HepG2 (cell line): Measurements from ENCODE around the gene PDS5B. TPM values are rescaled to one million over a fixed set of nuclear protein-coding genes. Genes with fewer than 3 reads are reported as not detected.

Experiments used
- ATAC-seq: fragments of 200-7000 bp; cut with Tn5 transposase; 3 replicates; pipeline ENCODE4 v1.9.1; 2020; ENCODE audit warnings: mild to moderate bottlenecking, moderate library complexity
- BruUV-seq: library from RNA; stranded (reverse); fragments of 400-500 nt; replicated peaks from 2 replicates; lab custom pipeline; 2021; lab: Mats Ljungman, UMichigan
- CTCF ChIA-PET: fragments of 300-600 bp; formaldehyde crosslinking; extraction: SDS; loops from one replicate; lab custom pipeline; 2021; ENCODE audit warnings: low total read pairs, inconsistent platforms, low intra/inter-chr PET ratio; lab: Yijun Ruan, JAX
- POLR2A ChIA-PET: fragments of 350-600 bp; sonication (Branson Sonifier 250); formaldehyde crosslinking; loops from one replicate; lab custom pipeline; 2020; ENCODE audit warnings: antibody characterized with exemption, inconsistent platforms; lab: Yijun Ruan, JAX
- DNase-seq: peaks from one replicate; pipeline ENCODE4 v3.0.0-alpha.2; 2015; ENCODE audit warnings: low spot score
- FAIRE-seq: peaks from 3 replicates; lab custom pipeline; 2011; peaks lifted over from hg19 to GRCh38; lab: Jason Lieb, UNC
- H2AFZ ChIP-seq: one replicate; pipeline ENCODE4 v1.6.1; 2011; ENCODE audit warnings: low read length, inconsistent platforms
- H3K27ac ChIP-seq: fragments of 300-600 bp; 3 replicates; pipeline ENCODE4 v1.8.0; 2011; ENCODE audit warnings: mixed run types, mild to moderate bottlenecking, mixed read lengths, low read length, inconsistent platforms; ENCODE audit not compliant: insufficient read depth; ENCODE audit errors: extremely low read length
- H3K27me3 ChIP-seq, 2 experiments: fragments of 200-600 bp in 1 of 2; 2 replicates in 1 of 2; 3 replicates in 1 of 2; pipeline versions ENCODE4 v1.6.0 to v1.8.0; 2011; ENCODE audit warnings: low read length in 2 of 2, mild to moderate bottlenecking in 2 of 2, moderate library complexity in 2 of 2, inconsistent platforms in 1 of 2; ENCODE audit not compliant: insufficient read depth in 2 of 2, control insufficient read depth in 1 of 2
- H3K36me3 ChIP-seq, 2 experiments: fragments of 200-600 bp in 1 of 2; replicated peaks in 1 of 2; 2 replicates in 1 of 2; 3 replicates in 1 of 2; pipeline versions ENCODE4 v1.5.1 to v1.8.0; 2011; ENCODE audit warnings: low read length in 2 of 2, inconsistent platforms in 1 of 2; ENCODE audit not compliant: insufficient read depth in 2 of 2, control insufficient read depth in 1 of 2
- H3K4me1 ChIP-seq: 2 replicates; pipeline ENCODE4 v1.5.1; 2012; ENCODE audit warnings: low read length, inconsistent platforms; ENCODE audit not compliant: insufficient read depth
- H3K4me2 ChIP-seq: 2 replicates; pipeline ENCODE4 v1.6.0; 2011; ENCODE audit warnings: low read depth, low read length, inconsistent platforms
- H3K4me3 ChIP-seq, 3 experiments: fragments of 200-600 bp in 1 of 3; sonication (generic), shearing (Covaris generic) in 1 of 3; replicated peaks in 1 of 3; 2 replicates each; pipeline ENCODE4 v1.5.1; 2011 to 2016; ENCODE audit warnings: low read length in 3 of 3, inconsistent platforms in 2 of 3, low read depth in 2 of 3, mild to moderate bottlenecking in 2 of 3, control low read depth in 1 of 3, mixed read lengths in 1 of 3; ENCODE audit not compliant: insufficient read depth in 1 of 3
- H3K79me2 ChIP-seq: one replicate; pipeline ENCODE4 v1.6.1; 2011; ENCODE audit warnings: low read length, inconsistent platforms; ENCODE audit not compliant: insufficient read depth
- H3K9ac ChIP-seq: 2 replicates; pipeline ENCODE4 v1.6.0; 2011; ENCODE audit warnings: mild to moderate bottlenecking, low read depth, low read length, inconsistent platforms; ENCODE audit not compliant: insufficient read depth
- H3K9me3 ChIP-seq: 2 replicates; pipeline ENCODE4 v1.5.1; 2012; ENCODE audit warnings: mild to moderate bottlenecking, low read length
- H4K20me1 ChIP-seq: 2 replicates; pipeline ENCODE4 v1.6.0; 2011; ENCODE audit warnings: inconsistent platforms, mild to moderate bottlenecking, low read length, moderate library complexity; ENCODE audit not compliant: insufficient read depth
- HDAC1 ChIP-seq: sonication (generic); formaldehyde crosslinking; IDR thresholded peaks from 2 replicates; pipeline ENCODE4 v1.5.1; 2020; ENCODE audit warnings: mild to moderate bottlenecking, missing genetic modification reagents
- IKZF4 ChIP-seq: sonication (generic); formaldehyde crosslinking; IDR thresholded peaks from 2 replicates; pipeline ENCODE4 v1.5.1; 2020; ENCODE audit warnings: borderline replicate concordance, mild to moderate bottlenecking, low read depth, missing genetic modification reagents; ENCODE audit errors: not compliant biosample characterization
- MAFK ChIP-seq, 2 experiments: IDR thresholded peaks in 1 of 2; conservative IDR thresholded peaks in 1 of 2; 2 replicates each; pipeline ENCODE4 v1.6.1; 2011; ENCODE audit warnings: improper control_type of control experiment in 2 of 2, low read length in 2 of 2
- PAXIP1 ChIP-seq: sonication (generic); formaldehyde crosslinking; conservative IDR thresholded peaks from 2 replicates; pipeline ENCODE4 v1.4.0; 2020; ENCODE audit warnings: mild to moderate bottlenecking, missing genetic modification reagents, moderate library complexity
- PRPF4 ChIP-seq: fragments of 200-400 bp; formaldehyde crosslinking; IDR thresholded peaks from 2 replicates; pipeline ENCODE4 v1.6.1; 2016; ENCODE audit warnings: low read length, low read depth; ENCODE audit not compliant: poor library complexity, severe bottlenecking
- ZFP36 ChIP-seq: fragments of 150-350 bp; IDR thresholded peaks from 2 replicates; pipeline ENCODE4 v1.6.1; 2018; ENCODE audit warnings: borderline replicate concordance, low read length, low read depth; ENCODE audit not compliant: partially characterized antibody
- ZNF512B ChIP-seq: sonication (generic); formaldehyde crosslinking; IDR thresholded peaks from 2 replicates; pipeline ENCODE4 v1.5.1; 2020; ENCODE audit warnings: missing genetic modification reagents, mild to moderate bottlenecking, borderline replicate concordance
- WGBS: methylation state at CpG from one replicate; pipeline ENCODE4 v1.1.6; 2017; ENCODE audit warnings: low lambda C conversion rate; 5-methylcytosine and 5-hydroxymethylcytosine counted together
- in situ Hi-C: cut with HindIII; loops from 2 replicates; pipeline ENCODE4 v1.10.0; 2017; ENCODE audit warnings: low pct_unique_long_range_greater_than_20kb; ENCODE audit not compliant: extremely low pct_ligation_motif_present
- intact Hi-C: fragments of 100-400 bp; cut with micrococcal nuclease; formaldehyde crosslinking; loops from one replicate; pipeline ENCODE4 v1.10.0; 2022; ENCODE audit not compliant: unreplicated experiment
- polyA plus RNA-seq, 8 experiments: library from polyadenylated mRNA; depleted of rRNA in 3 of 8; stranded (reverse) in 7 of 8; unstranded in 1 of 8; fragments of >200 nt; fragmentation: Illumina TruSeq in 4 of 8; extraction: Trizol in 4 of 8; gene quantifications; 2 replicates each; pipeline versions ENCODE4 v1.2.1 to v1.2.3, GENCODE V29; 2011 to 2016; ENCODE audit warnings: low read depth in 4 of 8, missing spikeins in 1 of 8, mixed read lengths in 1 of 8; ENCODE audit not compliant: insufficient read depth in 1 of 8
- total RNA-seq, 5 experiments: library from RNA; depleted of rRNA; stranded (reverse); fragments of >200 nt; fragmentation: Illumina TruSeq; extraction: Trizol; gene quantifications; 2 replicates each; pipeline ENCODE4 v1.2.3, GENCODE V29; 2016; ENCODE audit warnings: low read depth in 1 of 5

PDS5B gene
- total and polyA plus RNA-seq, 2 of the 13 experiments (the other 11 are each of a cell fraction or from before 2014, with no cell fraction given) = 5.8 to 24.6 TPM

- Histone ChIP-seq H4K20me1 (no peaks in the 10 kb centered on the region), H3K36me3 (peaks cover 1 to 10% of the 10 kb centered on the region in 2 experiments; a peak in 2 of 5 replicates), H3K9ac (no peak overlapping the region), H3K4me2 (no peak overlapping the region), H2AFZ (no peak overlapping the region), H3K27me3 (no peaks in the 10 kb centered on the region), H3K79me2 (no peaks in the 10 kb centered on the region), H3K9me3 (no peaks in the 10 kb centered on the region), H3K27ac (no peak overlapping the region), H3K4me1 (peaks cover 13% of the 10 kb centered on the region), H3K4me3 (no peak overlapping the region)
- 95% methylated on average over 2 of the region's 2 CpGs for WGBS
- no peak for DNase-seq
- no peak for FAIRE-seq
- BruUV-seq = no TSS peak
- intact Hi-C loops (no loop called here), in situ Hi-C loops (no loop called here)
- TF ChIP-seq PRPF4 (no peak), MAFK (conservative IDR thresholded peaks at IDR 0.05 in 1 of 2, IDR thresholded peaks at IDR 0.05 in 1 of 2; ENCODE audit: low read length in 2 of 2) (0 out of 4 replicates have a peak, but pooled peaks of 1 of the 2 experiments have one; percentile 8), HDAC1 (no peak)
- no peak for ATAC-seq
- ChIA-PET POLR2A (no interaction called here), CTCF (no interaction called here)
Observed at GRCh38 chr13:32731576-32731975, 145.3 kb downstream of the PDS5B start.

GRCh38 chr13:32733690-32734089, 147.4 kb downstream of the PDS5B start:
- Histone ChIP-seq H3K4me2 (no peak overlapping the region), H4K20me1 (no peaks in the 10 kb centered on the region), H3K4me3 (no peak overlapping the region), H3K27me3 (no peaks in the 10 kb centered on the region), H2AFZ (no peak overlapping the region), H3K9me3 (no peaks in the 10 kb centered on the region), H3K27ac (no peak overlapping the region), H3K4me1 (peaks cover 24% of the 10 kb centered on the region), H3K79me2 (no peaks in the 10 kb centered on the region), H3K9ac (no peak overlapping the region), H3K36me3 (peaks cover 1 to 10% of the 10 kb centered on the region in 2 experiments; a peak in 2 of 5 replicates)
- ChIA-PET CTCF (no interaction called here), POLR2A (no interaction called here)
- BruUV-seq = no TSS peak
- ATAC-seq (no peak), FAIRE-seq (no peak), DNase-seq (no peak)
- 88% methylated on average over 5 of the region's 5 CpGs for WGBS
- intact Hi-C loops = no loop called here
- in situ Hi-C loops = no loop called here
- TF ChIP-seq PAXIP1 (no peak), IKZF4 (CRISPR knock-in tag) (no peak), ZFP36 (no peak), ZNF512B (CRISPR knock-in tag) (no peak)
